ENCODE data around the gene ZNF609.

ZNF609 gene

DNA sequence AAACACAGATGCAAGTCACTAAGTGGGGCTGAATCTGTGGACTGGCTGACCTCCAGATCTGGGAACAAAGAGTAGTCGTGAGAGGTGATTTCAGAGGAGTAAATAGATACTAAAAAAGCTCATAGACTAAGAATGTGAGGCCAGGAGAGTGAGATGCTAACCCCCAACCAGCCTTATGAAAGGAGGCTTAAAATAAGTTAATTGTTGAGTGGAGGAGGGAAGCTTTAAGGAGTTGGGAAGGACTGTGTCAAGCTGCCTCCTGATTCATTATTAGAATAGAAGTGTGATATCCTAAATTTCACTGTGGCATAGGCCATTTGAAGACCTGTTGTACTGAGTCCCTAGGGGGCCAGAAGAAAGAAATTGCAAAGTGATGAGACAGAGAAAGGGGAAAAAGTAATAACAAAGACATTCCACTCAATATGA lies 207.4 kb downstream of the ZNF609 start:
- DNase-seq: peak; percentile 83

DNA sequence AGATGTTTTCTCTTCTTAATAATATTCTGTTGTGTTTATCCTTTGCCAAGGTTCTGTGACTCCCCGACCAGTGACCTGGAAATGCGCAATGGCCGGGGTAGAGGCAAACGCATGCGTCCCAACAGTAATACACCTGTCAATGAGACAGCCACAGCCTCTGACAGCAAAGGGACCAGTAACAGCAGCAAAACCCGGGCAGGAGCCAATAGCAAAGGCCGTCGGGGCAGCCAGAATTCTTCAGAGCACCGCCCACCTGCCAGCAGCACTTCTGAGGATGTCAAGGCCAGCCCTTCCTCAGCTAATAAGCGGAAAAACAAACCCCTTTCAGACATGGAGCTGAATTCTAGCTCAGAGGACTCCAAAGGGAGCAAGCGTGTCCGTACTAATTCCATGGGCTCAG lies 213.5 kb downstream of the ZNF609 start:
- no peak for DNase-seq

DNA sequence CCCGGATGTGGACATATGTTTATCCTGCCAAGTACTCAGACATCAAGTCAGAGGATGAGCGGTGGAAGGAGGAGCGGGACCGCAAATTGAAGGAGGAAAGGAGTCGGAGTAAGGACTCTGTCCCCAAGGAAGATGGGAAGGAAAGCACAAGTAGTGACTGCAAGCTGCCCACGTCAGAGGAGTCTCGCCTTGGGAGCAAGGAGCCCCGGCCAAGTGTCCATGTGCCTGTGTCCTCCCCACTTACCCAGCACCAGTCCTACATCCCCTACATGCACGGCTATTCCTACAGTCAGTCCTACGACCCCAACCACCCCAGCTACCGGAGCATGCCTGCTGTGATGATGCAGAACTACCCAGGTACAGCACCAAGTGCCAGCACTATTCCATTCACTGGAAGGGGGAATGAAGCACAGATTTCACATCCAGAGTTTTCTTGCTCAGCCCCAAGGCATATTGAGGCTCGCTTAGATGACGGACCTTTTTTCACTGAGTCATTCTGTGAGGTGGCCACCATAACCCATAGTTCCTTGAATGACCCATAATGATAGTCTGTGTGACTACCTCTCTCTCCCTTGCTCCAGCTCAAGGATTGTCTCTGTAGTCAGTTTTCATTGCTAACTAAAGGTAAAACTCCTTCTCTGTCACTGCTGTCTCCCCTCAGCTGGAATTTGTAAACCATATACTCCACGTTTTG lies 217.9 kb downstream of the ZNF609 start:
- no peak for DNase-seq

DNA sequence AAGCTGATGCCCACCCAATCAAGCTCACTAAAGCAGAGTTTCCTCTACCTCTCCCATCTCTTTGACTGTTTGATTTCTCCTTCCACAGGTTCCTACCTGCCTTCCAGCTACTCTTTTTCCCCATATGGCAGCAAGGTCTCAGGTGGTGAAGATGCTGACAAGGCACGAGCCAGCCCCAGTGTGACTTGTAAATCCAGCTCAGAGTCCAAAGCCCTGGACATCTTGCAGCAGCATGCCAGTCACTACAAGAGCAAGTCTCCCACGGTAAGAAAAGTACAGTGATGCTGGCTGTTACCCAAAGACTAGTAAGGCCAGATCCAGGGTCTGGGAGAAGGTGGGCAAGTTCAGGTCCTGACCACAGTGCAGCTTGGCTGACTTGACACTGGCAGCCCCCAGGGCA lies 219.7 kb downstream of the ZNF609 start:
- no peak for DNase-seq

DNA sequence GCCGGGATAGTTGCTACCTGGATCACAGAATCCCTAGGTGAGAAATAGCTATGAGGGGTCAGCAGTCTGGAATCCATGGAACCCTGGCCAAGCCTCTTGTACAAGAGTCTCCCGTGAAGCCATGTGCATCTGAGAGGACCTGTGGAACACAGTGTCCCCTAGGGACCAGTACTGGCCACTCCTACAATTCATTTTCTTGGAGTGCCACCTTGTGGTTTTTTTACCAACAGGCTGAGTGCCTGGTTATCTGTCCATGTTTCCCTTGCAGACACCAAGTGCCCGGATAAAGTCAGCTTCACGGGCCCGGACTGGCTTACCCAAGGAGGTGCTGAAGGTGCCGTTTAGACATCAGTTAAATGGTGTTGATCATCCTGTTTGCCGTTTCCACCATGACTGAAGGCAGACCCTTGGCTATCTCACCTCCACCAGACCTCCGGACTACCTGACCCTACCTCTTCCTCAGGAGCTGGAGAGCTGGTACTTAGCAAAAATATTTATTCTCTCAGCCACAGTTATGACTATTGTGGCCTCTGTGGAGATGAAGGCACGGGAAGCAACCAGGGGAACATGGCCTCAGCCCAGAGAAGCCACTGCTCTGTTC lies 221.1 kb downstream of the ZNF609 start:
- peak; percentile 50 for DNase-seq

DNA sequence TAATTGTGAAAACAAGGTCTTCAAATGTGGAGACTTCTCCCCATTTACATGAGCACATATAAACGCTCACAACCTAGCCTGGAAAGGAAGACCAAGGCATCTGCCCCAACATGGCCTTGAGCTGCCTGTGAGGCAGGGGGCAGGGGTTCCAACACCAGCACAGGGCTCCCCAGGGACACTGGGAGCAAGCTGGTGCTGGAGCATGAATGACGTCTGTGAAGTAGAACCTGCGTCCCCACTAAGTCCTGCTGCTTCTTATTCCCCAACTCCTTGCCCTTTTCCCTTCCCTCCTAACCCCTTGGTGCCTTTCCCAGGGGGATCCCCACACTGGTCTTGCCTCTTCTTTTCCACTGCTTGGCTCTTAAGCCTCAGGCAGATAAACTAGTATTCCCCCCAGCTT lies 221.9 kb downstream of the ZNF609 start:
- no peak for DNase-seq

DNA sequence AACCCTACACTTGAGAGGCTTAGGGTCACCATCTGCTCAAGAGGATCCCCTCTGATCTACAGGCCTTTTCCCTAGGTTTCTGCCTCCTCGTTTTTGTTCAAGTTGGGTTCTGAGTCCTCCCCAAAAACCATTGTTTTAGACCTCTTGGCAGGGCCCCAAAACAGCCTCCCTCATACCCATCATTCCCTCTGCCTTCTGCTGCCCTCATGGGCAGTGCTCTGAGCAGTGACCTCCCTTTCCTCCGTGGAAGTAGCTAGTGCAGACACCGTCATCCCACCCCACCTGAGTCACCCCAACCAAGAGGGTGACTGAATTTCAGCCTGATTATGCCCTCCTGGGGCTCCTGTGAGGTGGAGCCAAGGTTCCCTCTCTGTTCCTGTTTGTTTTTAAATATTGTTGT lies 223.0 kb downstream of the ZNF609 start:
- no peak for DNase-seq

DNA sequence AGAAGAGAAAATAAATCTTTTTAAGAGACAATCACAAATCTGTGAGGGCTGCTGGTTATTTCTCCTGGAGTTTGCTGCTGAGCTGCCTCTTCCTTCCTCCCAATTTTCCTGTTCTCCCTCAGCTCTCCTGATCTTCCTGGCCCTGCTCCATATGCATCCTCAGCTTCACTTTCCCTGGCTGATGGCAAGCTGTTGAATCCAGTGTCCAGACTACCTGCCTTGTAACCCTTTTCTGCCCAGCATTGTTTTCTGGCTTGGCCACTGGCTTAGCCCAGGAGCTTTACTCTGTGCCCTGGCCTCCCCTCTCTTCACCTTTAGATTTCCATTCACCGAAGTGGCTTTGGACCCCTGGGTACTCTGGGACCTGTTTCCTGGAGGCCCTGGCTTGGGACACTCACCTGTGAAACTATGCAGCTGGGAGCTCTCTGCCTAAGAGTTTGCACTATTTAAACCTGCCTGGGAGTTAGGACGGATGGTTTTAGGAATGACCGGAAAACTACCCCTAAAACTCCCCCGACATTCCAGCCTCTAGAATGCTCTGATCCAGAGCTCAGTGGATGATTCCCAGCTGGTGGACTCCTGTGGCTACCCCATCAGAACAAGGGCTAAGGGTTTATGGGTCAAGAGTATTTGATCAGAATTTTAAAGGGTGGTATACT lies 225.0 kb downstream of the ZNF609 start:
- no peak for DNase-seq

DNA sequence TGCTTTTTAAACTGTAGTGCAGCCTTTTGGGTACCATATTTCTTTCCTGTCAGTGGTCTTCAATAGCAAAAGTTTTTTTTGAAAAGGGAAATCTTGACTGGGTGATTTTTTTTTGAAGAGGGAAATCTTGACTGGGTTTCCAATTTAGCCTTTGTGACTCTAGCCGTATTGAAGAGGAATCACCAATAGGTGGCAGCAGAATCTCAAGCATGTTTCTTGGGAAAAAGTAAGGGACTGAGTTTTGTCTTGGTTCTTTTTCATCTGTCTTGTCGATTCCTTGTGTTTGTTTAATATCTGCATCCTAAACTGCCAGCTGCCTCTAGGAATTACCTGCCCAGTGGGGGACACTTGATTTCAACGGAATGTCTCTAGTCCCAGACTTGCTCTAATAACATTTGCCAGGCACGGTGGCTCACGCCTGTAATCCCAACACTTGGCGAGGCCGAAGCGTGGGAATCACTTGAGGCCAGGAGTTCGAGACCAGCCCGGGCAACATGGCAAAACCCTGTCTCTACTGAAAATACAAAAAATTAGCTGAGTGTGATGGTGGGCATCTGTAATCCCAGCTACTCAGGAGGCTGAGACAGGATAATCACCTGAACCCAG lies 225.9 kb downstream of the ZNF609 start:
- DNase-seq: peak; percentile 47

DNA sequence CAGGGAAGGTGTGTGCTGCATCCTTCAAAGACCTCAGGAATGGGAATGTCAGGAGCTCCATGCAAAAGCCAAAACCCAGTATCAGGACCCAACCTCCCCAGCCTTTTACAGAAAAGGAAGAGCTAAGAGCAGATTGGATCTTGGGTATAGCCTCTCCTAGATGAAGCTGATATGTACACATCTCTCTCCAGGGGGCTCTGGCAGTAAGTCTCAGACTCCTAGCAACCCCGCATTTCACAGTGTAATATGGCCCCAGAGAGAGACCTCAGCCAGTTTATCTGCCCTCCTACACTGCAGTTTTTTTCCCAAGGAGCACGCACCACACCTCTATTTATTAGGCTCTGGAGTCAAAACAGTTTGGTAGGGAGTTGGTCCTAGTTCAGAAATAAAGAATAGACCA lies 226.8 kb downstream of the ZNF609 start:
- DNase-seq: no peak

DNA sequence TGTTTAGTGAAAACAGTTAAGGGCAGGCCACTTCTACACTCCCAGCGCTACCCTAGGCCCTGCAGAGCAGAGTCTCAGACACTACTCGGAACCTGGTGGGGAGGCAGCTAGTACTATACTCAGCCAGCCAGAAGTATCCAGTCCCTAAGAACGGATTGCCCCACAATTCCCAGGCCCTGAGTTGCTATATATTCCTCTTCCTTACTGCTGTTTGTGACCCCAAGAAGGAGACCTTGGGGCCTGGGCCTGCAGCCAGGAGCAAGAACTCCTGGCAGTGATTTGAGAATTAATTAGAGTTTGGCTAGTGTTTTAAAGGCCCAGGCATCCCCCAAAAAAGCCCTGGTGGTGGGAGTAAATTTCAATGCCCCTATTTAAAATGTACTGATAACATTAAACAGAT lies 227.3 kb downstream of the ZNF609 start:
- no peak for DNase-seq

DNA sequence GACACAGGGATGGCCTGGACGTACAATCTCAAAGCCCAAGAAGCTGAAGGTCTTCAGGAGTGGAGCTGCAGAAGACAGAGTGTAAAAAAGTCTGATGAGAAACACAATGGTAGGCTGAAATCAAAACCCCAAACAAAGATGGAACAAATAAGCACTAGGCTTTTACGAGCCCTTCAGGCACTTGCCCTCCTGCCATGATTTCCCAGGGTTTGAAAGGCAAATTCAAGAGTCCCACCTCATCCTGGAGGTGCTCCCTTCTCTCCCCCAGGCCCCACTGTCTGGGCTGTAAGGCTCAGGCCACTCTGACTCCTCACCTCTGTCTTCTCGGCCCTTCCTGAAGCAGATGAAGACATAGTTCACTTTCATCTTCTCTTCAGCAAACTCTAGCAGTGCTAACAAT lies 228.4 kb downstream of the ZNF609 start:
- no peak for DNase-seq

DNA sequence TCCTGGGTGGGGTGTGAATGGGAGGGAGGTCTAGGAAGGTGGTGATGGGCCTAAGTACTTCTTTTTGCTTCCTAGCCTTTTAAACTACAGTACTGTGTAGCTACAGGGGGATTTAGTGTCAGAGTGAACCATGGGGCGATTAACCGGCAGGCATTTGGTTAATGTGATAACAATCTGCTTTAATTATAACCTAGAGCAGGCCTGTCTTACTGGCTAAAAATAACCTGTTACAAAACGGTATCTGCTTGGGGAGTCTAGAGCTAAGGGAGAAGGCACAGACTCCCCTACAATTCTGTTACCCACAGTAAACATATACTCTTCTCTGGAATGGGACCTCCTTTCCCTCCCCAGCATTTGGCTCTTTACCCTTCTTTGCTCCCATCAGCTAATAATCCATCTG lies 229.6 kb downstream of the ZNF609 start:
- DNase-seq: no peak

DNA sequence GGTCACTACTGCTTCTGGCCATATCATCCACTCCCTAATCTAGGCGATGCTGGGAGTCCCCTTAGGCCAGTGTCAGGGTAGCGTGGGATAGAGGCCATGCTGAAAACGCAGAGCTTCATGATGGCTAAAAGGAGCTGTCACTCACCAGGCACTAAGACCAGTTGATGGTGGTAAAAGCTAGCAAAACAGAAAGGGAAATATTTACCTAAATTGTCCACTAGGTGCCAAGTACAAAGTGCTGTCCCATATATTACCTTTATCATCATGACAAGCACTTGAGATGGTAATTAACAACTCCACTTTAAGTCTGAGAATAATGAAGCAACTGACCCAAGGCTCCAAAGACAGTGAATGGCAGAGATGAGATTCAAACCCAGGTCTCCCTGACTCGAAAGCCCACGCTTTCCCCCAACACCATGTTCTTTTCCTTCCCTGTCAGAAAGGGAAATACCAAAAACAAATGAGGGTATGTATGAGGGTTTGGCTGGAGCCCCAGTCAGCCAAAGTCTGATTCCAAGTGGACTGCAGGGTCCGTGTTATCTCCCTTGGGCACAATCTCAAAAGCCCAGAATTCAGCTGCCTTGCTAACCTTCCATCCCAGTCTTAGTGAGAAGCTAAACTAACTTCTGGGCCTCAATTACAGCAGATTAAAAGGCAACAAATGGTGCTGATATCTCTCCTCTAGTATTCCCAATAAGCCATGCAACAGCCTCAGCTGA lies 230.4 kb downstream of the ZNF609 start:
- DNase-seq: no peak

DNA sequence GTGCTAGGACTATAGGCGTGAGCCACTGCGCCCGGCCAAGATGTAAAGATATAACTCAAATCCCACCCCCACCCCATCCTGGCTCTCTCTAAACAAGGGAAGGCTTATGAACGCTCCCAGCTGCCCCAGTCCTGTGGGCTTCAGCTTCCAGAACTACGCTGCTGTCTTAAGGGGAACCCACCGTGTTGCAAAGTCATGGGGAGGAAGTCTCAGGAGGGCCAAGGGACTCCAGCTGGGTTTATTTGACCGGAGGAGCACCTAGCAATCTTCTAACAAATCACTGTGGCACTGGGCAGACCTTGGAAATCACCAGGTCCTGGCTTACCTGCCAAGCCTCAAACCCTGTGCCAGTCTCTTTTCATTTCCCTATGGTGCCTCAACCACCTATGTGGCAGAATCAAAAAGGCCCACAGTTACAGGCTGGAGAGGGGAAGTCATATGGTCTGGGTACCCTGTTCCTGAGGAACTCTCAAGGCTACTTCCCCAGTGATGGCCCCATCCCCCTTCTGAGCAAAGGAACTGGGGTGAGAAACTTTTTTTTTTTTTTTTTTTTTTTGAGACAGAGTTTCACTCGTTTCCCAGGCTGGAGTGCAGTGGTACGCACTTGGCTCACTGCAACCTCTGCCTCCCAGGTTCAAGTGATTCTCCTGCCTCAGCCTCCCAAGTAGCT lies 231.7 kb downstream of the ZNF609 start:
- no peak for DNase-seq

DNA sequence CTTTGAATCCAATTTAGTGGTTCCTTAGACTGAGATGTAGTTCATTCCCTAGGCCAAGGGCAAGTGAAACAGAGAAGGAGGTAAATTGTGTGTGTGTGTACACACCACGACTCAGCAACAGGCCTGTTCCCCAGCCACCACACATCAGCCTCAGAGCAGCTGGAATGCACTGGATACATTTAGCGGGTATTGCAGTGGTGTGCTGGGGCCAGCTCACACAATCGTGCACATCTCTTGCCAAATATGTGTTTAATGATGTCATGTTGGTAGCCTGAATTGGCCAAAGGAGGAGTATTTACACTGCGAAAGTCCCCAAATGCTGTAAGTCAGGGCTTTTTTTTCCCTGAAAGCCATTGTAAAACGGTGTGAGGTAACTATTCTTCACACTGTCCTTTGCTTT lies 232.8 kb downstream of the ZNF609 start:
- peak; percentile 86 for DNase-seq

DNA sequence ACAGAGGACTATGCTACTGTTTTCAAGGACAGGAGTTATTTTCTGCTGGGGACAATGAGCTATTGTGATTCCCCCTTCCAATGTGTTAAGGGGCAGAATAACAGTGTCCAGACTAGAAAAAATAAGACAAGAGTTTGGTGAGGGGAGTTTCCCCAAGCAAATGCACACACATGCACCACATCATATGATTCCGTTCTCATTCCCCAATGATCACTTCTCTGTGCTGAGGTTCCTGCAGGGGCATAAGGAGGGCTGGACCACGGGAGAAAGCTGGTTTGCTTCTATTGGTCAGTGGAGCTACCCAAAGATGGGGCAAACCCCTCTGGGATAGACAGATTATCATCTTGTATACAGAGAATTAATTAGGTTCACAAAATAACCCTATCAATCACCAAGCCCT lies 234.4 kb downstream of the ZNF609 start:
- DNase-seq: no peak

DNA sequence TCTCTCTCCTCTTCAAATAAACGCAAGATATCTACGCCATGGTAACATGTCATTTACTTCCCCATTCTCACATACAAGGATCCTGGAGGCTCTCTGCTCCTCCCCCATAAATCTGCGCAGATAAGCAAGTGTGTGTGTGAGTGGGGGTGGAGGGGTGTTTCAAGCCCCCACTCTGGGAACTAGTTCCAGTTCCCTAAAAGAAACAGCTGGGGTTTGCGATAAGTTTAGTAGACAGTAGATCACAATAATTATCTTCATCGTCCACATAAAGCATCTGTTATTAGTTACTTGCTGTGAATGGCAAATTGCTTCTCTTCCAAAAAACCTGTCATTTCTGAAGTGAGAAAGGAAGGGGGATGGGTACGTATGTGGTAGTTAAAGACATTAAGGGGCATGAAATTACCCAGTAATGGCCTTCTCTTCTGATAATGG lies 235.2 kb downstream of the ZNF609 start:
- no peak for DNase-seq

DNA sequence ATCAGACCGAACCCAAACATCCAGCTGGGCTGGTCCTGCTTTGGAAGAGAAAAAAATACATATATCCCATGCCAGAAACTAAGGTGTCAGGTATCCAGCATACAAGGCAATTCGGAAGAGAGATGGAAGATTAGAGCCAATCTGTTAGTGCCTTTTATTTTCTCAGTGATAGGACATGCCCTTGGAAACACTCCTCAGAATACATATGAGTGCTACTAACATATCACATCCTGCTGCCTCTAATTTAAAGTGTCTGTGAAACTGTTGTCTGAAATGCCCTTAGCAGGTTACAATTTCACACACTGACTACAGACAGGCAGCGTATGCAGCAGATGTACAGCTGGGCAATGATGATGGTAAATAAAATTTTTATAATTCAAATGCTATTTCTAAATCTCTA lies 236.1 kb downstream of the ZNF609 start:
- DNase-seq: no peak

DNA sequence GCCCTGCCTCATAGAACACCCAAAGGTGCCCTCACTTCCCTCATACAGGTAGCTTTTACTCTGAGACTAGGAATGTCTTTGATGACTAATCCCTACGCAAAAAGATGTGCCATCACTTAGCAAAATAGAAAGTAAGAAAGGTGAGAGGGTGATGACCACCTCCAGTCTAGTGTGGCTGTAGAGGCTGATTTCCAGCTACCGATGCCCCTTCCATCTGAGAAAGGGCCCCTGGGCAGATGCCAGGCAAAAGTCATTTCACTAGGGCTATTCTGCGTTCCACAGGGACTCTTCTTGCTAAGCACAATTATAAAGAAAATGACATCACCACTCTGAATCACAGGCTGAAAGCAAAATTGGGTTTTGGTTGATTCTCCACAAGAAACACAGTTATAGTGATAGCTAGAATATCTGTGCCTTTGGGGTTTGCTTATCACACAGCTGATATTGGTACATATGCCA lies 237.6 kb downstream of the ZNF609 start:
- DNase-seq: no peak

DNA sequence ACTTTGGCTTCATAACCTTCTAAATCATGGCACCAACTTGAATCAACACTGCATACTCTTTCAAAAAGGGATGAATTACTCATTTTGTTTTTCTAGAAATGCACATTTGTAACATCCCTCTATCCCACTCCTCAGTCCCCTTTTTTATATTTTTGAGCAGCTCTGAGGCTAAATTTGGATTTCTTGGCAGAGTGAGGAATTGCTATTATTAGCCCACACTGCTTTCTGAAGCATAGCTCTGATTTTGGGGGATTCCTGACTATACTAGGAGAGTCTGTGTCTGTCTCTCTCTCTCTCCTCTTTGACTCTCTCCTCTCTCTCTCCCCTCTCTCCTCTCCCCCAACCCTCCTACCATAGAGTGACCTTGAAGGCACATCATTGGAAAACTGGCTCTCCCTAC lies 238.4 kb downstream of the ZNF609 start:
- no peak for DNase-seq

DNA sequence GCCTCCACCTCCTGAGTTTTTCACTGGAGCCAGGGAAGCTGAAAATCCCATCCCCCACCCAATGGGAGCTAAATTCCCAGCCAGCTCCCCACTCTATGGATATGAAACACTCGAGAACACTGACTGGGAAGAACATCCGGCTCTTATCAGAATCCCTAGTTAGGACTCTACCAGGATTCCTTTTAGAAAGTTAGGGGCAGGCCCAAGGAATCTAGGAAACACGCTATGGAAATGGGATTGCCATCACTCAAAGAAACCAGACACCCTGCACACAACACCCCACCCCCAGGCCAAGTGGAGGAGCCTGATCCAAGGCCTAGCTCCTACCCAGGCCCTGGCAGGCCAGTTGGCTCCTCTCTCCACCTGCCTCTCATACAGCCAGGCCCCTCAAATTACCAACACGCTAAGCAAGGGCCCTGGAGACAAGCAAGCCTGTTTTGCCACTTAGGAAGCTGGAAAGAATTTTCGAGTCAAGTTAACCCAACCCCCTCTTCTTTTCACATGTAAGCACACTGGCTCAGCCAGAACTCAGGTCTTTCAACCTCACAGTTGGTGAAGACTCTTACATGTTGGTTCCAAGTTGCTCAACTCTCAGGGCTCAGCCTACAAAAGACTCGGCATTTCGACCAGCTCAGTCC lies 239.5 kb downstream of the ZNF609 start:
- DNase-seq: peak; percentile 42

Measured in fibroblast of skin of abdomen (primary cell).